HL-60/S4 treated with retinoic acid at 250 ng/mL for 4 days and 3 days (cell line): ENCODE results near the gene HSD17B1.

ENCODE experiments used
- in situ Hi-C: fragments of 300-500 bp; cut with MboI; formaldehyde crosslinking; loops from 2 replicates; pipeline ENCODE4 v1.7.0; 2022; ENCODE audit warnings: low sequenced_read_pairs

Gene HSD17B1

DNA sequence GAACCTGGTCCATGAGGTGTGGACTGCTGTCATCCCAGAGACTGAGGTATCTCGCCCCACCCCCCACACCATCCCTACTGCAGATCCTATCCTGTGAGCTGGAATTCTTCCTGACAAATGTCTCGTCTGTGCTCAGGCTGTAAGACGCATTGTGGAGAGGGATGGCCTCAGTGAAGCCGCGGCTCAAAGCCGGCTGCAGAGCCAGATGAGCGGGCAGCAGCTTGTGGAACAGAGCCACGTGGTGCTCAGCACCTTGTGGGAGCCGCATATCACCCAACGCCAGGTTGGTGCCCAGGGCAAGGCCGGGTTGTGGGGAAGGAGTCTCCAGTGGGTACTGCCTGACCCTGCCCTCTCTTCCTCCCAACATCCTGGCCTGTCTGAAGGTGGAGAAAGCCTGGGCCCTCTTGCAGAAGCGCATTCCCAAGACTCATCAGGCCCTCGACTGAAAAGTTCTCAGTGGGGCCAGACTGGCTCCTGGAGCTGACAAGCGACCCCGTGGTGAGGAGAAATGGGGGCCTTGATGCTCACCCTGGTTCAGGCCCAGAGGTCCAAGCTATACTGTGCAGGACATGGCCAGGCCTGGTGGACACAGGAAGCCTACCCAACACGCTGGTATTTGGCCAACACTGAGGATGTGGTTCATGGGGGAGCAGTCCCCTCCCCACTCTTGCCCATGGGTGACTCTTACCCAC, 12.9 kb downstream of the HSD17B1 start:
- in situ Hi-C loops: no loop called here

DNA sequence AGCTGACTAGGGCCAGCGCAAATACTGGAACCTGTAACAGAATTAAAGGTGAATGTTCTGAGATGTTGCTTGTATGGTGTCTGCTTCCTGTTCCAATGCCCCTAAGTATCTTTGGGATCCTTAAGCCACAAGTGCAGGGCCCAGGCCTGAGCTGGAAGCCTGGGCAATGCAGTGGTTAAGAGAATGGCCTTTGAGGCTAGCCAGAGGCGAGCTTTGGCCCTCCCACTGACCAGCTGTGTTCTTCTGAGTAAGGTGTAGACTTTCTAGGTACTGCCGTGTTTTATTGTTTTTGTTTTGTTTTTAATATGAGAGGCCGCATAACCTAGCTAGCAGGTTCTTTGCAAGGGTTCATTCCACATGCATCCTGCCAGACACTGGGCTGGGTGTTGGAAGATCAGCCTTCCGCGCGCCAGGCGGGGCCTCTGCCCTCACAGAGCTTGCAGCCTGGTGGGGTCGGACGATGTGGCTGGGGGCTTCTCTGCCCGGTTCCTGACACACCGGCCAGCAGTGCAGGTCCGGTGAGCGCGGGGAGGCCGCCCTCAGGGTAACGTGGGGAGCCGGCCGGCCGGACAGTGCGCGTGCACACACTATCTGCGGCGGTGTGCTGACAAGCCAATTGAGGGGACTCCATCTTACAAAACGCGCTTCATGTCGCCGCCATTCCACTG, 13.6 kb downstream of the HSD17B1 start:
- in situ Hi-C loops: no loop called here

DNA sequence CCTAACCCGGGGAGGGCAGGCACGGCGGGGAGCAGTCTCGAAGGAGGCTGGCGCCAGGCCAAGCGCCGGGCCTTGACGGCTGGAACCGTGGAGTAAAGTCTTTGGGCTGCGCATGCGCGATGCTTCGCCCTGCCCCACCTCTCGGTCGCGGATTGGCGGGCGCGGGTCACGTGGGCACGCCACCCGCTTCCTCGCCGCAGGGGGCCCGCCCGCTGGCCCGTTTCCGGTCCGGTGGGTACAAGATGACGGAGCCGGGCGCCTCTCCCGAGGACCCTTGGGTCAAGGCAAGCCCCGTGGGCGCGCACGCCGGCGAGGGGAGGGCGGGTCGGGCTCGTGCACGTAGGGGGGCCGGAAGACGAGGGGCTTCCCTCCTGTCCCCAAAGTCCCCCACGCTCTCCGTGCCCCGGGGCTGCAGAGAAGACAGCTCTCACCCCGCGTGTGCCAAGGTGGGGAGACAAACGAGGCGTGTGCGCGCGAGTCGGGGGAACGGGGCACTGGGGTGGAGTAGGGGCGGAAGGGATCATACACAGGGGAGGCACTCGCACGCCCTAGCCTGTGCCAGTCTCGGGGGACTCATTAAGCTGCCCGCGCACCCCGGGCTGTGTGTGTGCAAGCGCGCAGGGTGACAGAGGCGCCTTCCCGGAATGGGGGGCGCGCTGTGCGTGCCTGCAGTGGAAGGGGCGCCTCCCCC, 14.3 kb downstream of the HSD17B1 start, which contains the start of gene MLX:
Gene MLX, plus strand, starts transcription at position 218 of the 691 bp plus-strand sequence. Its CDS starts 25 bp downstream, at position 243.
- in situ Hi-C loops: no loop called here

DNA sequence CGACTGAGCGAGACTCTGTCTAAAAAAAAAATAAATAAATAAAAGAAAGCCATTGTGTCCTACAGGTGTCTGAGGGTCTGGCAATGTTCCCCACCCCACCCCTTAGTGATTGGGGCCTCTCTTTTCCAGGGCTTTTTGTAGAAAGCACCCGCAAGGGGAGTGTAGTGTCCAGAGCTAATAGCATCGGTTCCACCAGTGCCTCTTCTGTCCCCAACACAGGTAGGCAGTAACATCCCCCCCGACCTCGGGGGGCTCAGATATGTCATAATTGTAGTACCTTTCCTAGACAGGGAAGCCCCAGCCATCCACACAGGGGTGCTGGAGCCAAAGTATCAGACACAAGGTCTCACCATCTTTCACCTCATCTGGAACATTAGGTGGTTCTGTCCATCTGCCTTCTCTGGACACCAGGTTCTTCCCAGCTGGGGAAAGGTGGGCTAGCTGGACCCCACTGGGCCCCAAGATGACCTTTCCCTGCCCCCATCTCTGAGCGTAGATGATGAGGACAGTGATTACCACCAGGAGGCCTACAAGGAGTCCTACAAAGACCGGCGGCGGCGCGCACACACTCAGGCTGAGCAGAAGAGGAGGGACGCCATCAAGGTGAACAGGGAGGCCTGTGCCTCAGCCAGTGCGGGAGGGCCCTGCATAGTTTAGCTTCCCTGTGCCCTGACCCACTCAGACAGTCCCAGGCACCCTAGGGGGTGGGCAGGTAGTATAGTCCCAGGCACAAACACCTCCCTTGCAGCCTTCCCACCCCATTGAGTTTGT, 15.8 kb downstream of the HSD17B1 start:
- in situ Hi-C loops: no loop called here

DNA sequence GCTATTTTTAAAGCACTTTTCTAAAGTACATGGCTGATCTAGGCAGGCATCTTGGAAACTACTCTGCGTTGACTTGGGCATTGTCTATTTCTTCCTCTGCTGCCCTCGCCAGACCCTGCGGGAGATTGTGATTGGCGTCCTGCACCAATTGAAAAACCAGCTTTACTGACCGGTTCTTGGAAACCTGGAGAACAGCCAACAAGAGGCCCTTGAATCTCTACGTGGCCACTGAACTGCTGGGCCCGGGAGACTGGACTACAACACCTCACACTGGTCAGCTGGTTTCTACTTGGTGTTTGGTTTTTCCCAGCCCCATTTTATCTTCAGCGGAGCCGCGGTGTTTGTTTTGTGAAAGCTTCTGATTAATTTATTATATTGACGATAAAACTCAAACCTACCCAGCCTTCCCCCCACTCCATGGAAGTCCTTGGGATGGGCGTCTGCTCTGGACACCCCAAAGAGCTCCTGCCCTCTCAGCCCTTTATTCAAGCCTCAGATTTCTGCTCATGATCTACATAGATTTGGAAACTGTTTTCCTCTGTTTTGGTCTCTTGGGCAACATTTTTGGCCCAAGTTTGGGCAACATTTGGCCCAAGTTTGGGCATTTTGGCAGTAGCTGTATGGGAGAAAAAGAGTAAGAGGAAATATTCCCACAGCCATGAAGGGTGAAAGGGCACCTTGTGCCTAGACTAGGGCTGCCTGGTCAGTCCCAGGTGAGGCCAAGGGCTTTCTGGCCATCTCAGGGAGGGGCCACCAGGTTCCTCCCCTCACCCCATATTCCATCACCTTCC, 18.9 kb downstream of the HSD17B1 start:
- in situ Hi-C loops: no loop called here

DNA sequence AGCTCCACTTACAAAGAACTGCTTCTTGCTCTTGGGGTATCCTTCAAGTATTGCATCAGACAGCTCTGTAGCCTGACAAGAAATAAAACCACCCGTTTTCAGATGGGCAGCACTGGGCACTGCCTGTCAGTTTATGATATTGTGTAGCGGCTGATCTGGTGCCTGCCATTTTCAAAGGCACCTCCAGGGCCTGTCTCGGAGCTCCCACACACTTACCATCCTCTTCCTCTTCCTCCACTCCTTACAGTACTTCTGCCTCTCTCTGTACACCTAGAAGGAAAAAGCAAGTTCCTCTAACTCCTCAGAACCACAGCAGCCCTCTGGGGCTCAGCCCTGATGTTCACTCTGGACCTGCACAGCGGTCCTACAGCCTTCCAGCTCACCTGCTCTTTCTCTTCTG, 20.4 kb downstream of the HSD17B1 start:
- in situ Hi-C loops: no loop called here

DNA sequence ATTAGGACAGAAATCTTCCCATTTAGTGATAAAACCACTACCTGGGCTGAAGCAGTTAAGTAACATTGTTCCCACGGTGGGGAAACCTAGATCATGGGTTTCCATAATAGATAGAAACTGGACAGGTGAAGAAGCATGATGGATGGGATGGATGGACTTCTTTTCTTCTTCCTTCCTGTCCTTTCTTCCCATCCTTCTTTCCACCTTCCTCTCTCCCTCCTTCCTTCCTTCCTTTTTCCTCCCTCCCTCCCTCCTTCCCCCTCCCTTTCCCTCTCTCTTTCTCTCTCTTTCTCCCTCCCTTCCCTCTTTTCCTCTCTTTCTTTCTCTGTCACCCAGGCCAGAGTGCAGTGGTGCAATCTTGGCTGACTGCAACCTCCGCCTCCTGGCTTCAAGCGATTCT, 21.7 kb downstream of the HSD17B1 start:
- in situ Hi-C loops: no loop called here

DNA sequence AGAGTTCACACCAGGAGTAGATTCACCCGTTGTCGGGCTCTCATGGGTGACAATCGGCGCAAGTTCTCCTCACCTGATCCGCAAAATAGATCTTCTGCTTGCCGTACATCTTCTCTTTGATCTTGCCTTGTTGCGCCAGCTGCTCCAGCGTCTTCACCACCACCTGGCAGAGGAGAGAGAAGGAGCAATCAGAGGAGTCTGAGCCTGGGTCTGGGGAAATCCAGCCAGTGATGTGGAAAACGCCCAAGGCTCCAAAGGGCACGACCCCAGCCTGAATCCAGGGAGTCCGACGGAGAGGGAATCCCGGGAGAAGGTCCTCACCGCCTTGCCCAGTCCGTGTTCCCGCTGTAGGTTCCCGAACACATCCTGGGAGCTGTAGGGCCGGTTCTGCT, 24.4 kb downstream of the HSD17B1 start:
- in situ Hi-C loops: no loop called here

DNA sequence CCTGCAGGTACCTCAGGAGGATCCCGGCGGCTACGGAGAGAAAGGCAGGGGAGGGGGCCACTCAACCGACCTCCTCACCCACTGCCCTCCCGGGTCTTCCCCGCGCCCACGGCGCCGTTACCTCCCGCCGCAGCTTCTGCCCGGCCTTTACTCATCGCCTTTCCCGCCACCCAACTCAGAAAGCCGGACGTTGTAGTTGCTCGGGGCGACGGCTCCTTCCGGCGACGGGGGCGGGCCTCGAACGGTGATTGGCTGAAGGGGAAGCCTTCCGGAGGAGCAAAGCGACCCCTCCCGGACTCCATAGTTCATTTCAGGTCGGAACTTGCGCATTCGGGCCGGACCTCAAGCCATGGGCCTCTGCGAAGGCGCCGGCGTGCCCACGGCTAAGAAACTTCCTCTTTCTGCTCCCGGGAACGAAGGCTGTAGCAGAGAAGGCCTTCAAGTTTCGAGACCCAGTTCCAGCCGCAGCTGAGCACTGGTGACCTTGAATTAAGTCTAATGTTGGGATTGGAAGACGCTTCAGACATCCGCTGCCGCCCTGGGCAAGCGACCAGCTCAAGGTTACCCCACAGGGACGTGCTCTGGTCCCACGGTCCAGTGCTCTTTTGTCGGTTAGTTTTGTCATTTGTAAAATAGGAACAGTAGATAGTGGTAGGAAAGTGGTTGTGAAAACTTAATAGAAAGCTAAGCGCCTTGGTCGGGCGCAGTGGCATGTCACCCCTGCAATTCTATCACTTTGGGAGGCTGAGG, 25.0 kb downstream of the HSD17B1 start, which contains the start of gene PSMC3IP:
Gene PSMC3IP, minus strand, starts transcription at position 198 of the 750 bp plus-strand sequence. Its CDS starts 43 bp downstream, at position 155.
- in situ Hi-C loops: no loop called here

DNA sequence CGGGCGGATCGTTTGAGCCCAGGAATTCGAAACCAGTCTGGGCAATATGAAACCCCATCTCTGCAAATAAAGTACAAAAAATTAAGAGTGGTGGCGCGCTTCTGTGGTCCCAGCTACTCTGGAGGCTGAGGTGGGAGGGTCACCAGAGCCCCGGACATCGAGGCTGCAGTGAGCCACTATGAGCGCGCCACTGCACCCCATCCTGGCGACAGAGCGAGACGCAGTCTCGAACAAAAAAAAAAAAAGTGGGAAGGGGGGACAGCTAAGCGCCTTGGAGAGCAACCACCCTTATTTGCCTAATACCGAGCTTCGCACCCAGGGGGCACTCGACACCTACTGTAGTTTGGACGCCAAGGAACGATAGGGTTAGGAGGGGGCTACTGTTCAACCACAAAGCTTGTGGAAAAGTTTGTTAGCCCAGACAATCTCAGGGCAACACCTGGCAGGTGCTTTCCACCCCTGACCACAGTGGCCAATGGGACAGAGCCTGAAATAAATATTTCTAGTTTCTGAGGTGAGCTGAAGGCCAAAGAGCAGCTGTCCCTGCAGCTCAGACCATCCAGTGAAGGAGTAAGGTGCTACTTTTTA, 25.7 kb downstream of the HSD17B1 start:
- in situ Hi-C loops: no loop called here

DNA sequence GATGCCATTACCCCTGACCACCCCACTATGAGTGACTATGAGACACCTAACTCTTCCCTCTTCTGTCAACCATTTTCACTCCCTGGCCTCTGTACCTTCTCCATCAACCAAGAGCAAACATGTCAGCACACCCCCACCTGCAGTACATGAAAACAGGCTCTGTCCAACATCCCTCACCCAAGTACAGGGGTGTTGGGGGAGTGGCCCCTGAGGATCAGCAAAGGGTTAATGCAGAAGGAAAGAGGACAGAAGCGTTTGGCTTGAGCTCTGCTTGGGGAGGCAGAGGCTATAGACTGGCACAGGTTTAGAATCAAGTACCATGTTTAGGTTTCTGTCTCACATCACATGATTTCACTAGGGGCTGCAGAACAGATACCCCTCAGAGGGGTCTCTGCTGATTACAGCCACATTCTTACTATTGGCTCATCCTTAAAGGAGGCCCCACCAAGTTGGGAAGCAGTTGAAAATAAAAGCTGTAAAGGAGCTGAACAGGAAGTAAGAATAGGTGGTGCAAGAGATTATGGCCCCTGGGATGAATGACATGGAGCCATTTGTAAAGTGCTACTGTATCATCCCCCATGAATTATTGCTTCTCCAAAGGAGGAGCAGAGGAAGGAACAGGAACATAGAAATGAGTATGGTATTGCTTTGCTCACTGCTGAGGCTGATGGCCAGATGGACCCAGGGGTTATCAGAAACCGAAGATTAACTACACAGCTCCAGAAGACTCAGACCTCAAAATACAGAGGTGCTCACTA, 27.2 kb downstream of the HSD17B1 start:
- in situ Hi-C loops: no loop called here

DNA sequence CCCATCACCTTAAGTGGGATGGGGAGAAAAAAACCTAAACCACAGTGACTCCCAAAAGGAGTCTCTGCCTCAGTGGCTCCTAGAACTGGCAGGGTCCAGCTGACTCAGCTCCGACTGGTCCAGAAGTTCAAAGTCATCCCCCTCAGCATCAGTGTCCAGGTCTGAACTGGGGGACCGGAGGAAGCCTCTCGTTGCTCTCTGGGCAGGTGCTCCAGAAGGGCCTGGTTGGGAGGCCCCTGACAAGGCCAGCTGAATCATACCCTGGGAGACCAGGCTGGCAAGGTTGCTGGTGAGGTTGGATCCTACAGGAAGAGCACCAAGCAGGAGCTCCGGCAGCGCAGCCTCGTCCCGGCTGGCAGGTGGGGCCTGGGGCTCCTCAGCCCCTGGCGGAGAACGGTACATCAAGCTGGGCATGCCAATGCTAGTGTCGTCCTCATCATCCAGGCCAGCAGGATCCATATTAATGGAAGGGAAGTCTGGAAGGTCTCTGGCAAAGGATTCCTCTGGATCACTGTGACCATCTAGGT, 29.1 kb downstream of the HSD17B1 start:
- in situ Hi-C loops: no loop called here

DNA sequence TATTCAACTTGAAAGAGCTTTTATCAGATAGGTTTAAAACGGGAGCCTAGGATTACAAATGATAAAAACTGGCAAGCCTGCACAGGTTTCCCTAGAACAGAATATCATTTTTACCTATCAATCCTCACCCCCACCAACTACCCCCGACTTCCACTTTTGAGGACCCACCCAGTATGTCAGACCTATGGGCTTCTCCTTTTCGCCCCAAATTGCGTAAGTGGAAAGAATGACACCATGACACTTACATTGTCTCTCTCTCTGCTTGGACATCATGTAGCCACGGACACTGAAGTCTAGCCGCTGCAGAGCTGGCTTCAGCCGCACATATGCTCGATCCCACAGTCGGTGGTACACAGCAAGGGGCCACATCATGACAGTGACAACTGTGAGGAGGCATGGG, 32.2 kb downstream of the HSD17B1 start:
- in situ Hi-C loops: no loop called here

DNA sequence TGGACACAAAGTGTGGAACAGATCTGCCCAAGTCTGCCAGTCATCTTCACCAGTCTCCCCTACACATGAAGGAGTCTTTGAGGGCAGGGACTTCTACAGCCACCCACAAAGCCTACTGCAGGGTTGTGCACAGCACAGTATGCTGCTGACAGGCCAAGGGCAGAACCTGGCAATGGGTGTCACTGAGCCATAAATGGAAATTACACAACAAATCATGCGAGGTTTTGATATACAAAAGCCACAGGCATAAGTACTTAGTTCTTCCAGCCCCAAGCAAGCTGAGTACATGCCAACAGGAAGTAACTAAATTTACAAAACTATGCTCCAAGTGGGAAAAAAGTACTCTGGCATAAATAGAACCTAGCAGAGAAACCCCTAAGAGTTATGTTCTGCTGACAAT, 32.6 kb downstream of the HSD17B1 start:
- in situ Hi-C loops: no loop called here

DNA sequence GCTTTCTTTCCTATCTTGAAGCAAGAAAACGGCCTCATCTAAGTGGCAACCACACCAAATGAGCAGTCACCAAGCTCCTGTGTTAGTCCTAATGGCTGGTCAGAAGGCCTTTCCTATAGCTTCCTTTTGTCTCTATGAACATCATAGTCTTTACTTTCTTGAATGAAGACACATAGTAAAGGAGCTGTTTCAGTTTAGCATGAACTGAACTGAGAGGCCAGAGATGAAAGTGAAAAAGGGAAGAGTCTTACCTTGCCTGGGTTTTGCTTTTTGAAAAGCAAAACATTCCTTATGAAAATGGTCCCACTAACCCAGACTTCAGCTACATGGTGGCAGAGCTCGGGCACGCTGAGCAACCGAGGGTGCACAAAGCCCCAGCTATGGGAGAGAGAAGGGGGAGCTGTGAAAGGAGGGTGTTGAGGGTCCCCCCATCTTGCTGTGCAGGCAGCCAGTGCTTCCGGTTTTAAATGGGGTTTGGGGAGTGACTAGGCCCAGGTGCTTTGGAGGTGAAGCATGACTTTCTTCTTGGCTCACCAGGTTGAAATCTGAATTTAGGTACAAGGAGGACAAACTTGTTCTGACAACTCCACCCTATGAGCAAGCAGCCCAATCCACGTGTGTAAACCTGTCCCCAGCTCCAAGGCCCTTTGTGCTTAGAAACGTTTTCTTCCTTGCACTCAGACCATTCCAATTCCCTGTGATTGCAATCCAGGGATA, 33.9 kb downstream of the HSD17B1 start:
- in situ Hi-C loops: no loop called here

DNA sequence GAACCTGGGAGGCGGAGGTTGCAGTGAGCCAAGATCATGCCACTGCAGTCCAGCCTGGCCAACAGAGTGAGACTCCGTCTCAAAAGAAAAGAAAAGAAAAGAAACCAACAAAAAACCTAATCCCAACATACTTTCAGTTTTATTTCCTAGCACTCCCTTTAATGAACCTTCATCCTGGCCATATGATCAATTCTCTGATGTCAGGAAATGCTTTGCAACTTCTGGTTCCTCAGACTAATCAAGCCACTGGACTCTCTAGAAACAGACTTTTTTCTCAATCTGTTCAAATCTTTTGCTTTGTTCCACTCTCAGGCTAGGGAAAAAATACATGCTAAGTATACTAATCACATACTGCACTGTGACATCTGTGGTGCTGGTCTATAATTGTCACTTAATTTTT, 38.2 kb downstream of the HSD17B1 start:
- in situ Hi-C loops: no loop called here

DNA sequence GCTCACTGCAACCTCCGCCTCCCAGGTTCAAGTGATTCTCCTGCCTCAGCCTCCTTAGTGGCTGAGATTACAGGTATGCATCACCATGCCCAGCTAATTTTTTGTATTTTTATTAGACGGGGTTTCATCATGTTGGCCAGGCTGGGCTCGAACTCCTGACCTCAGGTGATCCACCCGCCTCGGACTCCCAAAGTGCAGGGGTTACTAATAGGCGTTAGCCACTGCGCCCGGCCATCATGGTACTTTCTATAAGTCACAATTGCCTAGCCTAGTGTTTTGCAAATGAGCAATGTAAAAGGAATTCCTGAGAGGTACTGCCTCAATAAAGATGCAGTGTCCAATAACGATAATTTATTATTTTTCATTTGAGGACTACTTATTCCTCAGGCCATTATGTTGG, 38.7 kb downstream of the HSD17B1 start:
- in situ Hi-C loops: no loop called here

DNA sequence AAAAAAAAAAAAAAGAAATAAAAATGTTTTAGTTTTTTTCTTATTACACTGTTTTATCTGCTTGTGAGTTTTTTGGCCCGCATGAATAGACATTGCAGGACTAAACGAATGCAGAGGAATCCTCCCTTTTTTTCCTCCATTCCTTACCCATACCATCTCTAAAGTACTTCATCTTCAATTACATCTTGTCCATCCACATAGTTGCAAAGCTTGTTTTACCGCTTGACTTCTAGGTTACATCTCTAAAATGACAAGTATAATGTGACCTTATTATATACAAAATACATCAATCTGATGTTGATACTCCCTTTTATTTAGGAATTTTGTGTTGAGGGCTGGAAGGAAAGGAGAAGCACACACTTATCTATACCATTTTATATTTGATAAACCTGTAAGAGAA, 43.7 kb downstream of the HSD17B1 start:
- in situ Hi-C loops: no loop called here
